IMR-90 (cell line): Measurements from ENCODE around the gene ULK1. TPM values are rescaled to one million over a fixed set of nuclear protein-coding genes. Genes with fewer than 3 reads are reported as not detected.

Experiments
- ATAC-seq: fragments of 200-7000 bp; cut with Tn5 transposase; 2 replicates; pipeline ENCODE4 v1.9.1; 2020; ENCODE audit warnings: low read depth, mild to moderate bottlenecking, moderate library complexity
- BruUV-seq: library from RNA; stranded (reverse); fragments of 400-500 nt; replicated peaks from 2 replicates; lab custom pipeline; 2021; lab: Mats Ljungman, UMichigan
- CTCF ChIA-PET: fragments of 300-600 bp; formaldehyde crosslinking; extraction: SDS; loops from one replicate; lab custom pipeline; 2021; ENCODE audit warnings: antibody characterized with exemption; lab: Yijun Ruan, JAX
- POLR2A ChIA-PET: fragments of 300-600 bp; sonication (Branson Sonifier 250); formaldehyde crosslinking; loops from one replicate; lab custom pipeline; 2022; ENCODE audit warnings: antibody characterized with exemption; ENCODE audit not compliant: unreplicated experiment; lab: Charles Lee
- DNase-seq: peaks from one replicate; pipeline ENCODE4 v3.0.0; 2013
- H2AFZ ChIP-seq: replicated peaks from 2 replicates; pipeline ENCODE3; 2013; ENCODE audit warnings: low read length, mild to moderate bottlenecking; ENCODE audit not compliant: poor library complexity
- H2AK5ac ChIP-seq: 2 replicates; pipeline ENCODE4 v1.6.1; 2013; ENCODE audit warnings: low read depth, low read length, inconsistent platforms
- H2AK9ac ChIP-seq: replicated peaks from 2 replicates; pipeline ENCODE3; 2013; ENCODE audit warnings: mild to moderate bottlenecking, low read depth, low read length, moderate library complexity; ENCODE audit not compliant: poor library complexity
- H2BK120ac ChIP-seq: 2 replicates; pipeline ENCODE4 v1.6.1; 2013; ENCODE audit warnings: low read depth, low read length, inconsistent platforms
- H2BK15ac ChIP-seq: 3 replicates; pipeline ENCODE4 v1.6.1; 2013; ENCODE audit warnings: low read depth, low read length, inconsistent platforms
- H2BK20ac ChIP-seq: 2 replicates; pipeline ENCODE4 v1.6.1; 2013; ENCODE audit warnings: low read depth, mild to moderate bottlenecking, inconsistent platforms, low read length, moderate library complexity
- H2BK5ac ChIP-seq: 2 replicates; pipeline ENCODE4 v1.6.1; 2013; ENCODE audit warnings: mild to moderate bottlenecking, low read depth, low read length, inconsistent platforms; ENCODE audit not compliant: poor library complexity, severe bottlenecking
- H3K14ac ChIP-seq: replicated peaks from 2 replicates; pipeline ENCODE4 v1.6.1; 2013; ENCODE audit warnings: low read depth, low read length, inconsistent platforms
- H3K18ac ChIP-seq: 2 replicates; pipeline ENCODE4 v1.6.1; 2013; ENCODE audit warnings: low read depth, low read length, control low read depth
- H3K23ac ChIP-seq: 2 replicates; pipeline ENCODE4 v1.6.1; 2013; ENCODE audit warnings: low read depth, low read length, inconsistent platforms
- H3K27ac ChIP-seq: 2 replicates; pipeline ENCODE4 v1.5.1; 2013; ENCODE audit warnings: mild to moderate bottlenecking, control low read depth, low read length; ENCODE audit not compliant: insufficient read depth
- H3K27me3 ChIP-seq: 2 replicates; pipeline ENCODE4 v1.6.1; 2013; ENCODE audit warnings: low read length; ENCODE audit not compliant: control insufficient read depth, insufficient read depth
- H3K36me3 ChIP-seq: 2 replicates; pipeline ENCODE4 v1.6.1; 2013; ENCODE audit warnings: low read length, mixed read lengths; ENCODE audit not compliant: control insufficient read depth, insufficient read depth
- H3K4ac ChIP-seq: 2 replicates; pipeline ENCODE4 v1.6.1; 2013; ENCODE audit warnings: low read depth, low read length, inconsistent platforms
- H3K4me1 ChIP-seq: 2 replicates; pipeline ENCODE4 v1.6.1; 2013; ENCODE audit warnings: low read length, mixed read lengths; ENCODE audit not compliant: control insufficient read depth, insufficient read depth
- H3K4me2 ChIP-seq: 2 replicates; pipeline ENCODE4 v1.6.1; 2013; ENCODE audit warnings: low read depth, mild to moderate bottlenecking, control low read depth, low read length, moderate library complexity
- H3K4me3 ChIP-seq: 2 replicates; pipeline ENCODE4 v1.5.1; 2013; ENCODE audit warnings: low read depth, mild to moderate bottlenecking, control low read depth, low read length, moderate library complexity; ENCODE audit not compliant: insufficient read depth
- H3K56ac ChIP-seq: 2 replicates; pipeline ENCODE4 v1.6.1; 2013; ENCODE audit warnings: low read length, inconsistent platforms; ENCODE audit not compliant: insufficient read depth; ENCODE audit errors: extremely low read depth
- H3K79me1 ChIP-seq, 2 experiments: 2 replicates each; pipeline ENCODE4 v1.6.1; 2013; ENCODE audit warnings: low read length in 2 of 2, inconsistent platforms in 1 of 2, low read depth in 1 of 2
- H3K9ac ChIP-seq: 2 replicates; pipeline ENCODE4 v1.6.1; 2013; ENCODE audit warnings: low read depth, low read length, control low read depth
- H3K9me1 ChIP-seq: 2 replicates; pipeline ENCODE4 v1.6.1; 2013; ENCODE audit warnings: low read length, inconsistent platforms; ENCODE audit not compliant: insufficient read depth
- H3K9me3 ChIP-seq: 2 replicates; pipeline ENCODE4 v1.6.1; 2013; ENCODE audit warnings: low read length; ENCODE audit not compliant: control insufficient read depth, insufficient read depth
- H4K20me1 ChIP-seq: 2 replicates; pipeline ENCODE4 v1.6.1; 2013; ENCODE audit warnings: low read length, inconsistent platforms; ENCODE audit not compliant: insufficient read depth
- H4K5ac ChIP-seq: 2 replicates; pipeline ENCODE4 v1.6.1; 2013; ENCODE audit warnings: mild to moderate bottlenecking, low read depth, low read length, control low read depth
- H4K8ac ChIP-seq, 2 experiments: 2 replicates each; pipeline ENCODE4 v1.6.1; 2013; ENCODE audit warnings: low read depth in 2 of 2, low read length in 2 of 2, control low read depth in 1 of 2, inconsistent platforms in 1 of 2
- H4K91ac ChIP-seq: 2 replicates; pipeline ENCODE4 v1.6.1; 2013; ENCODE audit warnings: low read depth, low read length, inconsistent platforms; ENCODE audit not compliant: insufficient read depth
- BHLHE40 ChIP-seq: fragments of 150-350 bp; IDR thresholded peaks from 2 replicates; pipeline ENCODE4 v1.6.1; 2016; ENCODE audit warnings: mild to moderate bottlenecking, low read depth, low read length
- CEBPB ChIP-seq: IDR thresholded peaks from 2 replicates; pipeline ENCODE4 v1.6.1; 2012; ENCODE audit warnings: low read depth, low read length, improper control_type of control experiment
- CHD1 ChIP-seq: IDR thresholded peaks from 2 replicates; pipeline ENCODE4 v1.6.1; 2012; ENCODE audit warnings: low read depth, low read length, improper control_type of control experiment
- FOS ChIP-seq: fragments of 150-350 bp; IDR thresholded peaks from 2 replicates; pipeline ENCODE4 v1.6.1; 2016; ENCODE audit warnings: low read depth, low read length
- MAFK ChIP-seq: IDR thresholded peaks from 2 replicates; pipeline ENCODE4 v1.6.1; 2012; ENCODE audit warnings: low read depth, low read length, improper control_type of control experiment
- MAZ ChIP-seq: IDR thresholded peaks from 2 replicates; pipeline ENCODE4 v1.6.1; 2012; ENCODE audit warnings: low read depth, mild to moderate bottlenecking, low read length, improper control_type of control experiment, moderate library complexity, borderline replicate concordance
- MXI1 ChIP-seq: IDR thresholded peaks from 2 replicates; pipeline ENCODE4 v1.6.1; 2012; ENCODE audit warnings: low read depth, mild to moderate bottlenecking, low read length, moderate library complexity, borderline replicate concordance
- NFE2L2 ChIP-seq: fragments of 150-350 bp; IDR thresholded peaks from 2 replicates; pipeline ENCODE4 v1.6.1; 2016; ENCODE audit warnings: low read depth, mild to moderate bottlenecking, low read length
- POLR2A ChIP-seq: IDR thresholded peaks from 2 replicates; pipeline ENCODE4 v1.6.1; 2012; ENCODE audit warnings: mild to moderate bottlenecking, low read depth, low read length
- RAD21 ChIP-seq: IDR thresholded peaks from 2 replicates; pipeline ENCODE4 v1.6.1; 2012; ENCODE audit warnings: low read length, improper control_type of control experiment
- RCOR1 ChIP-seq: IDR thresholded peaks from 2 replicates; pipeline ENCODE4 v1.6.1; 2012; ENCODE audit warnings: mild to moderate bottlenecking, low read length, improper control_type of control experiment; ENCODE audit not compliant: insufficient replicate concordance
- RFX5 ChIP-seq: IDR thresholded peaks from 2 replicates; pipeline ENCODE4 v1.8.0; 2012; ENCODE audit warnings: low read depth, mild to moderate bottlenecking, low read length, moderate library complexity
- SMC3 ChIP-seq: fragments of 150-350 bp; IDR thresholded peaks from 2 replicates; pipeline ENCODE4 v1.6.1; 2016; ENCODE audit warnings: low read depth, mild to moderate bottlenecking, antibody characterized with exemption, low read length, moderate library complexity
- WGBS, 2 experiments: methylation state at CpG; one replicate each; pipeline versions ENCODE4 v1.1.5 to v1.1.7; 2013; ENCODE audit warnings: missing lambda C conversion rate in 2 of 2; ENCODE audit not compliant: insufficient read length in 1 of 2; ENCODE audit errors: extremely low coverage in 2 of 2; 5-methylcytosine and 5-hydroxymethylcytosine counted together
- dilution Hi-C: fragments of 300-500 bp; cut with HindIII; formaldehyde crosslinking; loops from one replicate; pipeline ENCODE4 v1.14.3; 2018; ENCODE audit warnings: low sequenced_read_pairs; ENCODE audit not compliant: unreplicated experiment
- in situ Hi-C: fragments of 300-500 bp; cut with MboI; formaldehyde crosslinking; loops from 3 replicates; pipeline ENCODE4 v1.14.3; 2019; ENCODE audit warnings: low sequenced_read_pairs, inconsistent platforms, mixed read lengths
- intact Hi-C: fragments of 100-400 bp; cut with micrococcal nuclease; formaldehyde crosslinking; loops from 2 replicates; pipeline ENCODE4 v1.10.0; 2022
- polyA plus RNA-seq, 3 experiments: library from polyadenylated mRNA; depleted of rRNA; stranded (reverse); fragments of >200 nt; gene quantifications; 2 replicates each; pipeline ENCODE4 v1.2.3, GENCODE V29; 2012; ENCODE audit warnings: low replicate concordance in 1 of 3
- total RNA-seq: library from RNA; depleted of rRNA; stranded (reverse); fragments of >200 nt; gene quantifications from 2 replicates; pipeline ENCODE4 v1.2.3, GENCODE V29; 2012
- TF ChIP-seq, protein P1 (sequence below): fragments of 150-350 bp; IDR thresholded peaks from 2 replicates; pipeline ENCODE4 v1.6.1; 2017; ENCODE audit warnings: mild to moderate bottlenecking, antibody characterized with exemption, low read length, low read depth
- TF ChIP-seq, protein P2 (sequence below): fragments of 150-350 bp; IDR thresholded peaks from 2 replicates; pipeline ENCODE4 v1.6.1; 2016; ENCODE audit warnings: low read depth, mild to moderate bottlenecking, low read length, moderate library complexity, borderline replicate concordance
- TF ChIP-seq, protein P3 (sequence below): conservative IDR thresholded peaks from 2 replicates; pipeline ENCODE4 v1.5.1; 2012; ENCODE audit warnings: mild to moderate bottlenecking, low read depth, low read length, improper control_type of control experiment

ULK1 gene
- total and polyA plus RNA-seq, 2 of the 4 experiments (the other 2 are of a cell fraction) = 1.8 to 19.2 TPM

DNA sequence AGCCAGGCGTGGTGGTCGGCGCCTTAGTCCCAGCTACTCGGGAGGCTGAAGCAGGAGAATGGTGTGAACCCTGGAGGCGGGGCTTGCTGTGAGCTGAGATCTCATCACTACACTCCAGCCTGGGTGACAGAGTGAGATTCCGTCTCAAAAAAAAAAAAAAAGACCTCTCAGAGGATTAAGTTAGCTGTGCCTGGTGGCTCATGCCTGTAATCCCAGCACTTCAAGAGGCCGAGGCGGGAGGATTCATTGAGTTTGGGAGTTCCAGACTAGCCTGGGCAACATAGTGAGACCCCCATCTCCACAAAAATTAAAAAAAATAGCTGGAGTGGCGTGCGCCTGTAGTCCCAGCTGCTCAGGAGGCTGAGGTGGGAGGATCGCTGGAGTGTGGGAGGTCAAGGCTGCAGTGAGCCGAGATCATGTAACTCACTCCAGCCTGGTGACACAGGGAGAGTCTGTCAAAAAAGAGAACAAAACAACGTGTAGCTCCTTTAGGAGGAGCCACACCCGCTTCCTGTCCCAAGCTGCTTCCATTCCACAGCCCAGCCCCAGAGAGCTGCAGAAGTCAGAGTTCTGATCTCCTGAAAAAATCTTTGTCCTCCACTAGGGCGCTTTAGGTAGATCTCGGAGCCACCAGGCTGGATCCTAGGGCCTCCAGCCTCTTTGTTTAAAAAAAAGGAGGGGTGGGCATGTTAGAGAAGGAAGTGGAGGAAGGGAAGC is 11.5 kb upstream of the ULK1 start:
- H2AFZ ChIP-seq = peak overlapping the region; percentile 33
- H3K56ac ChIP-seq = no peak overlapping the region
- dilution Hi-C loops = no loop called here
- no peak overlapping the region for H3K4ac ChIP-seq
- H3K79me1 ChIP-seq = no peaks in the 10 kb centered on the region
- POLR2A ChIA-PET = no interaction called here
- H3K23ac ChIP-seq = no peak overlapping the region
- CTCF ChIA-PET = no interaction called here
- no peak overlapping the region for H4K5ac ChIP-seq
- no peak overlapping the region for H4K8ac ChIP-seq
- no peak overlapping the region for H2AK5ac ChIP-seq
- H2BK20ac ChIP-seq = no peak overlapping the region
- H3K4me3 ChIP-seq = no peak overlapping the region
- H4K91ac ChIP-seq = no peak overlapping the region
- H3K4me1 ChIP-seq = no peaks in the 10 kb centered on the region
- in situ Hi-C loops = no loop called here
- H3K27me3 ChIP-seq = peaks cover 20% of the 10 kb centered on the region
- H2AK9ac ChIP-seq = no peak overlapping the region
- no peak overlapping the region for H2BK15ac ChIP-seq
- no peak for TF ChIP-seq MAZ
- TF ChIP-seq, protein P1, sequence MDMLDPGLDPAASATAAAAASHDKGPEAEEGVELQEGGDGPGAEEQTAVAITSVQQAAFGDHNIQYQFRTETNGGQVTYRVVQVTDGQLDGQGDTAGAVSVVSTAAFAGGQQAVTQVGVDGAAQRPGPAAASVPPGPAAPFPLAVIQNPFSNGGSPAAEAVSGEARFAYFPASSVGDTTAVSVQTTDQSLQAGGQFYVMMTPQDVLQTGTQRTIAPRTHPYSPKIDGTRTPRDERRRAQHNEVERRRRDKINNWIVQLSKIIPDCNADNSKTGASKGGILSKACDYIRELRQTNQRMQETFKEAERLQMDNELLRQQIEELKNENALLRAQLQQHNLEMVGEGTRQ = no peak
- no peak for TF ChIP-seq RFX5
- no peak for TF ChIP-seq FOS
- no peak for TF ChIP-seq BHLHE40
- no peak for TF ChIP-seq MAFK
- TF ChIP-seq POLR2A = no peak
- TF ChIP-seq, protein P2, sequence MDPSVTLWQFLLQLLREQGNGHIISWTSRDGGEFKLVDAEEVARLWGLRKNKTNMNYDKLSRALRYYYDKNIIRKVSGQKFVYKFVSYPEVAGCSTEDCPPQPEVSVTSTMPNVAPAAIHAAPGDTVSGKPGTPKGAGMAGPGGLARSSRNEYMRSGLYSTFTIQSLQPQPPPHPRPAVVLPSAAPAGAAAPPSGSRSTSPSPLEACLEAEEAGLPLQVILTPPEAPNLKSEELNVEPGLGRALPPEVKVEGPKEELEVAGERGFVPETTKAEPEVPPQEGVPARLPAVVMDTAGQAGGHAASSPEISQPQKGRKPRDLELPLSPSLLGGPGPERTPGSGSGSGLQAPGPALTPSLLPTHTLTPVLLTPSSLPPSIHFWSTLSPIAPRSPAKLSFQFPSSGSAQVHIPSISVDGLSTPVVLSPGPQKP = no peak
- no peak for TF ChIP-seq MXI1
- no peak for TF ChIP-seq CHD1
- TF ChIP-seq SMC3 = no peak
- no peak for TF ChIP-seq RCOR1
- no peak for TF ChIP-seq CEBPB
- no peak for TF ChIP-seq NFE2L2
- TF ChIP-seq, protein P3, sequence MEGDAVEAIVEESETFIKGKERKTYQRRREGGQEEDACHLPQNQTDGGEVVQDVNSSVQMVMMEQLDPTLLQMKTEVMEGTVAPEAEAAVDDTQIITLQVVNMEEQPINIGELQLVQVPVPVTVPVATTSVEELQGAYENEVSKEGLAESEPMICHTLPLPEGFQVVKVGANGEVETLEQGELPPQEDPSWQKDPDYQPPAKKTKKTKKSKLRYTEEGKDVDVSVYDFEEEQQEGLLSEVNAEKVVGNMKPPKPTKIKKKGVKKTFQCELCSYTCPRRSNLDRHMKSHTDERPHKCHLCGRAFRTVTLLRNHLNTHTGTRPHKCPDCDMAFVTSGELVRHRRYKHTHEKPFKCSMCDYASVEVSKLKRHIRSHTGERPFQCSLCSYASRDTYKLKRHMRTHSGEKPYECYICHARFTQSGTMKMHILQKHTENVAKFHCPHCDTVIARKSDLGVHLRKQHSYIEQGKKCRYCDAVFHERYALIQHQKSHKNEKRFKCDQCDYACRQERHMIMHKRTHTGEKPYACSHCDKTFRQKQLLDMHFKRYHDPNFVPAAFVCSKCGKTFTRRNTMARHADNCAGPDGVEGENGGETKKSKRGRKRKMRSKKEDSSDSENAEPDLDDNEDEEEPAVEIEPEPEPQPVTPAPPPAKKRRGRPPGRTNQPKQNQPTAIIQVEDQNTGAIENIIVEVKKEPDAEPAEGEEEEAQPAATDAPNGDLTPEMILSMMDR = no peak
- no peak for TF ChIP-seq RAD21
- H2BK120ac ChIP-seq = no peak overlapping the region
- no peaks in the 10 kb centered on the region for H3K9me1 ChIP-seq
- H3K4me2 ChIP-seq = no peak overlapping the region
- H4K20me1 ChIP-seq = no peaks in the 10 kb centered on the region
- H3K14ac ChIP-seq = no peak overlapping the region
- intact Hi-C loops = no loop called here
- no TSS peak for BruUV-seq
- no peak overlapping the region for H3K9ac ChIP-seq
- no peak overlapping the region for H3K18ac ChIP-seq
- peaks cover 5% of the 10 kb centered on the region; the same call in 1 of the 2 replicates for H3K9me3 ChIP-seq
- DNase-seq (no peak), ATAC-seq (no peak)
- no peaks in the 10 kb centered on the region for H3K36me3 ChIP-seq
- H2BK5ac ChIP-seq = no peak overlapping the region
- H3K27ac ChIP-seq = no peak overlapping the region
- 56% methylated on average over 2 of the region's 16 CpGs; no CpG with 5 or more reads in 1 of the 2 experiments for WGBS, 2 experiments
